NCI-H510A treated with DMSO at 0.1 percent for 48 hours (cell line): ENCODE data around the gene SUMO3.
"Not testable (repeated sequence)": the region's sequence is repeated elsewhere in the genome, so short reads cannot be mapped to it uniquely, and the experiment has no call there.

ENCODE experiments used
- DNase-seq: peaks from one replicate; lab custom pipeline; 2025; lab: John Stamatoyannopoulos, UW

Gene SUMO3

GRCh38 chr21:44846485-44847260 is 28.8 kb upstream of the SUMO3 start:
- DNase-seq = no peak

GRCh38 chr21:44846224-44846484 is 28.3 kb upstream of the SUMO3 start:
- no peak for DNase-seq

GRCh38 chr21:44845418-44846223 is 27.8 kb upstream of the SUMO3 start:
- no peak for DNase-seq

- DNase-seq = no peak
Measured at GRCh38 chr21:44844256-44844655, 26.4 kb upstream of the SUMO3 start.

GRCh38 chr21:44842721-44843445 is 25.0 kb upstream of the SUMO3 start:
- DNase-seq = no peak

DNA sequence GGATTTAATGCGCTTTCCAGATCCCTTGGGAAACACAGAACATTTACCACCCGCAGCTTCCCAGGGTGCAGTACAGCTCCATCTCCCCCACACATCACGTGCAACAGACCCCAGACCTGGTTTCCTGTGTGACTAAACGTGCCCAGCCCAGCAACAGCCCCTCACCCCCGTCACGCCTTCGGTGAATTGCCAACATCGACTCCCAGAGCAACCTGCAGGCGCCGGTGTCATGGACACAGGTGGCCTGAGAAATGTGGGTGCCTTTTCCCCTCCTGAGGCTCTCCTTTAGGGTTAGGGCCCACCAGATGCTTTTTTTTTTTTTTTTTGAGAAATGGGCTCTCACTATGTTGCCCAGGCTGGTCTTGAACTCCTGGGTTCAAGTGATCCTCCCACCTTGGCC is 24.2 kb upstream of the SUMO3 start:
- DNase-seq = no peak

- no peak for DNase-seq
Measured at GRCh38 chr21:44840771-44841170, 22.9 kb upstream of the SUMO3 start.

- no peak for DNase-seq
Measured at GRCh38 chr21:44838951-44839350, 21.1 kb upstream of the SUMO3 start.

DNA sequence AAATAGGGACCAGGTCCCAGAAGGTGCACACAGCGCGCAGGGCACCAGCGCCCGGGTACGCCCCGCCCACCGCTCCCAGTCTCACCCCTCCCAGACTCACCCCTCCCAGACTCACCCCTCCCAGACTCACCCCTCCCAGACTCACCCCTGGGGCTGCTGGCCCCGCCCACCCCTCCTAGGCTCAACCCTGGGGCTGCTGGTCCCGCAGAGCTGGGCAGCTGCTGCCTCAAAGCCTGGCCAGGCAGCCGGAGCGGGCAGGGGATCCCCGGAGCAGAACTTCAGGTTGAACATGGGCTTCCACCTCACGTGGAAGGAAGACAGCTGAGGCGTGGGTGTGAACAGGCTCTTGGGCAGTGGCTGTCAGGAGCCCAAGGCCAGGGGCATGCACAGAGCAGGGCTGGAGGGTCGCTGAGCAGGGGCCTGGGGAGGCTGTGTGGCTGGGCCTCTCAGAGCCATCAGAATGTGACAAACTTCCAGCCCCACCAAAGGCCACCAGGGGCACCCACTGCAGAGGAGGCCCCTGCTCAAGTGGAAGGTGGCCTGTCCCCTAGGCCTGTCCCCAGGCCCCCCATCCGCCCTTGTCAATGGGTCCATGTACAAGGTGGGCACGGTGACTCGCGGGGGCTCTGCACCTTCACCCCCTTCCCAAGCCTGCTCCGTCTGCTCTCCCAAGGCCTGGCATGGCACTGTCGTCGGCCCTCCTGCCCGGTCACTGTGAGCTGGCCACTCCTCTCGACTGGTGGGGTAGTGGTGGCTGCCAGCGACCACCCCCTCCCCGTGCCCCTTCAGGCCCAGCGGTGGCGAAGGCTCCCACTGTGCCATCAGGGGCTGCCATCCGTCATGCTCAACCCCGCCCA is 20.4 kb upstream of the SUMO3 start:
- no peak for DNase-seq

DNA sequence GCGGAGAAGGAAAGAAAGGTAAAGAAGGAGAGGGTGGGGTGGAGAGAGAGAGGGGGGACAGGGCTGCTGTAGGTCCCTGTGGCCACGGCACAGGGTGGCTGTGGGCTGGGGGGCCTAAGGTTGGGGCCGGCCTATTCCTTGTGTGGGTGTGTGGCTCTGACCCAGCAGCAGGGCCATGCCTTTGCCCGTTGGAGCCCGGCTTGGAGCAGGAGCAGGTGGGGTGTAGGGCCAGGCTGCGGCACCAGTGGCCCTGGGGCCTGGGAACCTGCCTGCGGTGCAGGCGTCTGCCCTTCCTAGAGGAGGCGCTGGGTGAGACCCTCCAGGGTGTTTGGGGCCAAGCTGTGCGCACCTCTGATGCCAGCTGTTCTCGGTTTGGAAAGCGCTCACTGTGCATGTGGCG is 19.7 kb upstream of the SUMO3 start:
- no peak for DNase-seq

DNA sequence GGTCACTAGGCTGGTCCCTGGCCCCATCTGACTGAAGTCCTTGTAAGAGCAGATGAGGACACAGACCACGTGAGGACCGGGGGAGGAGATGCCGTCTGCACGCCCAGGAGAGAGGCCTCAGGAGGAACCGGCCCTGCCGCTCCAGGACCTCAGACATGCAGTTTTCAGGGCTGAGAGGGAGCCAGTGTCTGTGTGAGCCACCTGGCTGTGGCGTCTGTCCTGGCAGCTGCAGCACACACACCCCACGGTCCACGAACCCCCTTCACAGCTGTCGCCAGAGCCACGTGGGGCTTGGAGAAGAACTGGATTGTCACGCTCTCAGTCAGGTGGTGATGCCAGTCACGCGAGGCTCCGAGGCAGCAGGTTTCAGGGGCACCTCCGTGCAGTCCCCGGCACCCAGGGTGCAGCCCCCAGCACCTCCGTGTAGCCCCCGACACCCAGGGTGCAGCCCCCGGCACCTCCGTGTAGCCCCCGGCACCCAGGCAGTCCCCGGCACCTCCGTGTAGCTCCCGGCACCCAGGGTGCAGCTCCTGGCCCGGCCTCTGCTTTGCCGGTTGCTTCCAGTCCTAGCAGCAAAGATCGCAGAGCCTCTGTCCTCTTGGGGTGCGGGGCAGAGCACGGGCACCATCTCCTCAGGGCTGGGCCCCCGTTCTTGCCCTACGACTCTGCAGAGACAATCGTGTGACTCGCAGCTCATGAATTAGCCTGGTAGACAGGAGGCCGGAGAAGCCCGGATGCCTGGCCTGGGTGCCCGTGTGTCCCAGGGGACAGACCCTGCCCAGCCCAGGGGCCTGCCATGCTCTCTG is 19.0 kb upstream of the SUMO3 start:
- peak; percentile 18 for DNase-seq

DNA sequence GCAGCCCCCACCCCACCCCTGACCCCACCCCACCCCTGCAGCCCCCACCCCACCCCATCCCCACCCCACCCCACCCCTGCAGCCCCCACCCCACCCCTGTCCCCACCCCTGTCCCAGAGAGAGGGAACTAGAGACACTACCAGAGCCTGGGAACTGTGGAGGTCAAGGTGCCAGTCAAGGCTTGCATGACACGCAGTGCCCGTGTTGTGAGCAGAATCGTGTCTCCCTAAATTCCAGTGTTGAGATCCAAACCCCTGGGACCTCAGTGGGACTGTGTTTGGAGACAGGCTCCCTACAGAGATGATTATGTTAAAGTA is 18.4 kb upstream of the SUMO3 start:
- DNase-seq = no peak

DNA sequence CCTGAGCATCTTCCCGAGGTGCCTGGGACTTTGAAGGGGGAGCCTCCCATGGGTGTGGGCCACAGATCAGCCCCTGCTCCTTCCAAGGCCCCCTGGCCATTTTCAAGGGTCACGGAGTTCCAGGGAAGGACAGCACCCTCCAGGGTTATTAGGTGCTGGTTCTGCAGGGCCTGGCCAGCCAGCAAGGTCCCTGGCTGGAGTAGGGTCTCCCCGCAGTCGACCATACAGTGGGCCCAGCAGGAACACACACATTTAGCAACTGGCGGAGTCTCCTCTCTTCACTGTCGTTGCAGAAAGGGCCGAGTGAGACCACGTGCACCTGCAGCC is 17.7 kb upstream of the SUMO3 start:
- no peak for DNase-seq

GRCh38 chr21:44834951-44835646 is 17.2 kb upstream of the SUMO3 start:
- DNase-seq = no peak

DNA sequence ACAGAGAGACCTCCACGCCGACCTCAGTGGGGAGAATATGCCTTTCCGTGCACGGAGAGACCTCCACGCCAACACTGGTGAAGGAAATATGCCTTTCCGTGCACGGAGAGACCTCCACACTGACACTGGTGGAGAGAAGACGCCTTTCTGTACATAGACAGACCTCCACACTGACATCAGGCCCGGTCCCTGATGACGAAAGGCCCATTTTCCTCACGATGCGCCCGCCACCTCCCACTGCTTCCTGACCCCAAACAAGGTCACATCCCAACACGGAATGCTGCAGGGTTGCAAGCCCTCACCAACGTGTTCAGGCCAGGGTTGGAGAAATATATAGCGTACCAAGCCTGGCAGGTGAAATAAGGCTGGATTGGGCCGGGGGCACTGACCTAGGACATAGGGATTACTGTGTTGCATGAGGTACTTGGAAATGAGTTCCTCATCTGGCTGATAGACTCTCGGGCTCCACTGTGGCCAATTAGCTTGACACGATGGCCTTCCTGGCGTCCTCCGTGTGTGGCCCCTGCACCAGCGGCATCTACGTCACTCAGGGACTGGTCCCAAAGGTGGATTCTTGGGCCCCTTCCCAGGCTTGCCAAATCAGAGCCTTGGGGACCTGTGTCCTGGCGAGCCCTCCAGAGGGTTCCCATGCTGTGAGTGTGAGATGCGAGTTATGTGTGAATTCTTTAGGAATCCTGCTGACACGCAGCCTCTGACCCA is 16.5 kb upstream of the SUMO3 start:
- no peak for DNase-seq

- no peak for DNase-seq
Measured at GRCh38 chr21:44833663-44834062, 15.8 kb upstream of the SUMO3 start.

DNA sequence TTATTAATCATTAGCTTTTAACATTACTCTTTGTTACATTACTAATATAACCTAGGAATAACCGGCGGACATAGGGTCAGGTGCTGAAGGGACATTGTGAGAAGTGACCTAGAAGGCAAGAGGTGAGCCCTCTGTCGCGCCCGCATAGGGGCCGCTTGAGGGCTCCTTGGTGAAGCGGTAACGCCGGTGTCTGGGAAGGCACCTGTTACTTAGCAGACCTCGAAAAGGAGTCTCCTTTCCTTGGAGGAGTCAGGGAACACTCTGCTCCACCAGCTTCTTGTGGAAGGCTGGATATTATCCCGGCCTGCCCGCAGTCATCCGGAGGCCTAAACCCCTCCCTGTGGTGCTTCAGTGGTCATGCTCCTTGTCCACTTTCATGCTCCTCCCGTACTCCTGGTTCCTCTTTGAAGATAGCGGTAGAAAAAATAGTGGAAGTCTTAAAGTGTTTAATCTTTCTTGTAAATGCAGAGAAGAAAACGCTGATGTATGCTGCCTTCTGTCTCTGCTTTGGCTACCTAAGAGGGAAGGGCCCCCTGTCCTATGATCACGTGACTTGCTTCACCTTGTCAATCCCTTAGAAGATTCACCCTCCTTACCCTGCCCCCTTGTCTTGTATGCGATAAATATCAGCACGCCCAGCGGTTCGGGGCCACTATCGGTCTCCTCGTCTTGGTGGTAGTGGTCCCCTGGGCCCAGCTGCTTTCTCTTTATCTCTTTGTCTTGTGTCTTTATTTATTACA is 14.8 kb upstream of the SUMO3 start:
- not testable (repeated sequence) for DNase-seq

GRCh38 chr21:44831227-44831860 is 13.5 kb upstream of the SUMO3 start:
- no peak for DNase-seq

DNA sequence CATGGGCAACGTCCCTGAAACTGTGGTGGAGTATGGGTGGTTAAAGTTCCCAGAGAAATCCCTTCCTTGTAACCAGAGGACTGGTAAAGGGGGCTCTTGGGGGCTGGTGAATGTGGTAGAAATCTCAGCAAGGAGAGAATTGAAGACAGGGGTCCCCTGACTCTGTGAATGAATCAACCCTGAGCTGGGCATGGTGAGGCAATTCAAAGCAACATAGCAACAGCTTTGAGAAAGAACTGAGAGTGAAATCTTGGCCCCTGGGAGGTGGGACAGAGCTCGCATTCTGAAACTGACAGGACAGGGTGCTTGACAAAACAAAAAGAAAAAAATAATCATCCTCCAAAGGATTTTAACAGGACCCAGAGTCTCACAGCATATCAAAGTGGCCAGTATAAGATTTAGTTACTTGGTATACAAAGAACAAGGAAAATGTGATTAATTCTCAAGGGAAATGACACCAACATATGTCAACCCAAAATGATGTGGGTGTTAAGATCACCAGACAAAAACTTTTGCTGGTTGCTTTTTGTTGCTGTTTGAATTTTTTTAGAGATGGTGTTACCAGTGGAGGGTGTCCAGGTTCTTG is 11.7 kb upstream of the SUMO3 start:
- DNase-seq = no peak
